OCI-LY1 (cell line): ENCODE measurements around the gene SLAMF1.

ENCODE experiments used
- CTCF ChIP-seq: fragments of 200-600 bp; sonication (generic), shearing (Covaris generic); IDR thresholded peaks from 2 replicates; pipeline ENCODE4 v1.5.1; 2017; ENCODE audit warnings: mild to moderate bottlenecking, antibody characterized with exemption, low read length, moderate library complexity, mixed read lengths
- EZH2 ChIP-seq: fragments of 200-600 bp; sonication (generic), shearing (Covaris generic); IDR thresholded peaks from 2 replicates; pipeline ENCODE4 v1.8.0; 2017; ENCODE audit warnings: borderline replicate concordance, mixed run types, mild to moderate bottlenecking, antibody characterized with exemption, low read length, moderate library complexity, mixed read lengths

DNA sequence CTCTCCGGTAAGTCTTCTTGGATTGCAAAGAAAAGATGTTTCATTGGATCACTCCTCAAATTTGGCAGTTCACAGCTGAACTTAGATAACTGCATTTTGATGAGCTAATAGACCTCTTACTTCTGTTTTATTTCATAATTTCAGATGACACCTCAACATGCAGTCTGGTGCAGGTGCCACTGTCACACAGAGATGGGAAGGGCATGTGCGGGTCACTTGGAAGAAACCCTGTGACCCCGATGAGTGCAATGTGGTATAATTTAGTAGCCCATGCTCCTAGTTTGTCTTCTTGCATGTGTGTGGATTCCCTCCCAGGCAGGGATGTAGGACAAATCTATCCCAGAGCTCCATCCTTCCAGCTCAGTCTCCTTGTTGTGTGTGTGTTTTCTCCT lies 481 bp upstream of the SLAMF1 start:
- TF ChIP-seq CTCF (no peak), EZH2 (no peak)
